ENCODE results near the gene FBXO31.

DNA sequence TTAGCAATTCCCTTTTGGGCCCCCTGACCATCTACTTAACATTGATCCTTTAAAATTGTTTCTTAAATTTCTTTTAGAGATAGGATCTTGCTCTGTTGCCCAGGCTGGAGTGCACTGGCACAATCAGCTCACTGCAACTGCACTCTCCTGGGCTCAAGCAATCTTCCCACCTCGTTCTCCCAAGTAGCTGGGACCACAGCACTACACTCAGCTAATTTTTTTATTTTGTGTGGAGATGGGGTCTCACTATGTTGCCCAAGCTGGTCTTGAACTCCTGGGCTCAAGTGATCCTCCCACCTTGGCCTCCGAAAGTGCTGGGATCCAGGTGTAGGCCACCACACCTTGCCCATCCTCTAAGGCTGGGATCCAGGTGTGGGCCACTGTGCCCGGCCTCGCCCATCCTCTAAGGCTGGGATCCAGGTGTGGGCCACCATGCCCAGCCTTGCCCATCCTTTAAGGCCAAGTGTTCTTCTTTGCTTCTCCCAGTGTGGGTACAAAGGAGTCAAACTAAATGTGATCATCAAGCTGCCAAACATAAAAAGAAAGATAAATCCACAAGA lies 79.5 kb downstream of the FBXO31 start:
- TF ChIP-seq POLR2AphosphoS5 (IDR thresholded peaks at IDR 0.05) (no peak), POLR2A (IDR thresholded peaks at IDR 0.05) (no peak)
- TF ChIP-seq, protein P1, sequence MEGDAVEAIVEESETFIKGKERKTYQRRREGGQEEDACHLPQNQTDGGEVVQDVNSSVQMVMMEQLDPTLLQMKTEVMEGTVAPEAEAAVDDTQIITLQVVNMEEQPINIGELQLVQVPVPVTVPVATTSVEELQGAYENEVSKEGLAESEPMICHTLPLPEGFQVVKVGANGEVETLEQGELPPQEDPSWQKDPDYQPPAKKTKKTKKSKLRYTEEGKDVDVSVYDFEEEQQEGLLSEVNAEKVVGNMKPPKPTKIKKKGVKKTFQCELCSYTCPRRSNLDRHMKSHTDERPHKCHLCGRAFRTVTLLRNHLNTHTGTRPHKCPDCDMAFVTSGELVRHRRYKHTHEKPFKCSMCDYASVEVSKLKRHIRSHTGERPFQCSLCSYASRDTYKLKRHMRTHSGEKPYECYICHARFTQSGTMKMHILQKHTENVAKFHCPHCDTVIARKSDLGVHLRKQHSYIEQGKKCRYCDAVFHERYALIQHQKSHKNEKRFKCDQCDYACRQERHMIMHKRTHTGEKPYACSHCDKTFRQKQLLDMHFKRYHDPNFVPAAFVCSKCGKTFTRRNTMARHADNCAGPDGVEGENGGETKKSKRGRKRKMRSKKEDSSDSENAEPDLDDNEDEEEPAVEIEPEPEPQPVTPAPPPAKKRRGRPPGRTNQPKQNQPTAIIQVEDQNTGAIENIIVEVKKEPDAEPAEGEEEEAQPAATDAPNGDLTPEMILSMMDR (IDR thresholded peaks at IDR 0.05), result no peak
